Smooth muscle cell (in vitro differentiated cells): ENCODE results near the gene KRT7. TPM values are rescaled to one million over a fixed set of nuclear protein-coding genes. Genes with fewer than 3 reads are reported as not detected.

Experiments used
- DNase-seq: peaks from one replicate; lab custom pipeline; 2025; ENCODE audit not compliant: unreplicated experiment; lab: John Stamatoyannopoulos, UW
- H2AFZ ChIP-seq: fragments of 200-600 bp; sonication (generic); 2 replicates; pipeline ENCODE4 v1.6.0; 2016; ENCODE audit warnings: antibody characterized with exemption, low read depth, mild to moderate bottlenecking
- H3F3A ChIP-seq: fragments of 200-600 bp; sonication (generic); 2 replicates; pipeline ENCODE4 v1.6.0; 2017; ENCODE audit warnings: antibody characterized with exemption, low read depth
- H3K27ac ChIP-seq: fragments of 200-600 bp; sonication (generic); 2 replicates; pipeline ENCODE4 v1.5.1; 2016; ENCODE audit warnings: low read depth, mild to moderate bottlenecking
- H3K27me3 ChIP-seq: fragments of 200-600 bp; sonication (generic); 2 replicates; pipeline ENCODE4 v1.6.1; 2016; ENCODE audit warnings: low read depth, mild to moderate bottlenecking
- H3K36me3 ChIP-seq: fragments of 200-600 bp; sonication (generic); 2 replicates; pipeline ENCODE4 v1.5.1; 2016; ENCODE audit warnings: low read depth
- H3K4me1 ChIP-seq: fragments of 200-600 bp; sonication (generic); 2 replicates; pipeline ENCODE4 v1.5.1; 2016; ENCODE audit warnings: low read depth
- H3K4me2 ChIP-seq: fragments of 200-600 bp; sonication (generic); 2 replicates; pipeline ENCODE4 v1.6.0; 2016; ENCODE audit warnings: mild to moderate bottlenecking
- H3K4me3 ChIP-seq: fragments of 200-600 bp; sonication (generic); 2 replicates; pipeline ENCODE4 v1.5.1; 2016; ENCODE audit warnings: mild to moderate bottlenecking
- H3K79me2 ChIP-seq: fragments of 200-600 bp; sonication (generic); 2 replicates; pipeline ENCODE4 v1.6.0; 2016; ENCODE audit warnings: low read depth, mild to moderate bottlenecking
- H3K9ac ChIP-seq: fragments of 200-600 bp; sonication (generic); 2 replicates; pipeline ENCODE4 v1.6.0; 2016; ENCODE audit warnings: low read depth
- H3K9me3 ChIP-seq: fragments of 200-600 bp; sonication (generic); replicated peaks from 2 replicates; pipeline ENCODE4 v1.5.1; 2016; ENCODE audit warnings: low read depth
- H4K20me1 ChIP-seq: fragments of 200-600 bp; sonication (generic); 2 replicates; pipeline ENCODE4 v1.6.0; 2016; ENCODE audit warnings: low read depth
- CTCF ChIP-seq: fragments of 200-600 bp; sonication (generic); IDR thresholded peaks from 2 replicates; pipeline ENCODE4 v1.5.1; 2017; ENCODE audit warnings: borderline replicate concordance, mild to moderate bottlenecking, antibody characterized with exemption; ENCODE audit not compliant: insufficient read depth, poor library complexity, severe bottlenecking
- WGBS: methylation state at CpG from one replicate; pipeline ENCODE4 v1.1.7; 2016; ENCODE audit warnings: low lambda C conversion rate; 5-methylcytosine and 5-hydroxymethylcytosine counted together
- polyA plus RNA-seq: library from polyadenylated mRNA; unstranded; fragments of >200 nt; fragmentation: Nextera tagmentation; extraction: Ambion mirVana; gene quantifications from 2 replicates; pipeline ENCODE4 v1.2.1, GENCODE V29; 2016
- total RNA-seq: library from RNA; depleted of rRNA; stranded (reverse); fragments of >200 nt; gene quantifications from 2 replicates; pipeline ENCODE4 v1.2.3, GENCODE V29; 2014

KRT7 gene
- total and polyA plus RNA-seq, 2 experiments from 2014 or later = 190 to 214 TPM

DNA sequence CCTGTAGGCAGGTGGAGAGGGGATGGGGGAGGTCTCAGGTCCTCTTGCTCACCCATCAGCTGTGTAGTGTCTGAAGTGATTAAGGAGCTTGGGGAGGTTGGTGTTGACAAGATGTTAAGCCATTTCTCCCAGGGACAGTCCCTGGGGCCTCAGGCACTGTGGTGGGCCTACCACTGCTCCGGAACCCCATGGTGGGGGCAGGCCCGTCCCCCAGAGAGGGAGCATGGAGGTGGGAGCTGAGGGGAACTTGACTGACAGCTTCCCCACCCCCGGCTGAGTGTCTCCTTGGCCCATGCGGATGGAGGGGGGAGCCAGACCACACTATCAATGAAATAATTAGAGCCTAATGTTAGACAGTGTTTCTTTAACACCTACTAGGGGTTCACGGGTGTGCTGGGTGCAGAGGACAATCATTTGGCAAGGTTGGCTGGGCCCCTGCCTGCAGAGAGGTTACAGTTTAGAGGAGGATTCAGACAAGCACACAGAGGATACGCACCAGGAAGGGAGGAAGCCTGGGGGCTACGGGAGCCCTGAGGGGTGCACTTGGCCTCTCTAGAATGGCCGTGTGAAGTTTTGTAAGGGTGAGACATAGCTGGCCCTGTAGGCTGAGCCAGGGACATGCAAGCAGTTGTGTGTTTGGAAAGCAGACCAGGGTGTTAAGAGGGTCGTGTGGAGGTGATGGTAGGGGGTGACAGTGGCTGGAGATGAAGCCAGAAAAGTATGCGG lies 22.0 kb upstream of the KRT7 start:
- H3F3A ChIP-seq = no peaks in the 10 kb centered on the region
- H3K4me3 ChIP-seq = no peak overlapping the region
- TF ChIP-seq CTCF = no peak
- no peaks in the 10 kb centered on the region for H3K79me2 ChIP-seq
- H3K9ac ChIP-seq = no peak overlapping the region
- H3K9me3 ChIP-seq = no peaks in the 10 kb centered on the region
- no peaks in the 10 kb centered on the region for H3K4me1 ChIP-seq
- no peak overlapping the region for H2AFZ ChIP-seq
- 81% methylated on average over 10 of the region's 10 CpGs for WGBS
- H3K36me3 ChIP-seq = no peaks in the 10 kb centered on the region
- no peaks in the 10 kb centered on the region for H4K20me1 ChIP-seq
- no peak for DNase-seq
- H3K4me2 ChIP-seq = no peak overlapping the region
- no peaks in the 10 kb centered on the region for H3K27me3 ChIP-seq
- H3K27ac ChIP-seq = no peak overlapping the region

DNA sequence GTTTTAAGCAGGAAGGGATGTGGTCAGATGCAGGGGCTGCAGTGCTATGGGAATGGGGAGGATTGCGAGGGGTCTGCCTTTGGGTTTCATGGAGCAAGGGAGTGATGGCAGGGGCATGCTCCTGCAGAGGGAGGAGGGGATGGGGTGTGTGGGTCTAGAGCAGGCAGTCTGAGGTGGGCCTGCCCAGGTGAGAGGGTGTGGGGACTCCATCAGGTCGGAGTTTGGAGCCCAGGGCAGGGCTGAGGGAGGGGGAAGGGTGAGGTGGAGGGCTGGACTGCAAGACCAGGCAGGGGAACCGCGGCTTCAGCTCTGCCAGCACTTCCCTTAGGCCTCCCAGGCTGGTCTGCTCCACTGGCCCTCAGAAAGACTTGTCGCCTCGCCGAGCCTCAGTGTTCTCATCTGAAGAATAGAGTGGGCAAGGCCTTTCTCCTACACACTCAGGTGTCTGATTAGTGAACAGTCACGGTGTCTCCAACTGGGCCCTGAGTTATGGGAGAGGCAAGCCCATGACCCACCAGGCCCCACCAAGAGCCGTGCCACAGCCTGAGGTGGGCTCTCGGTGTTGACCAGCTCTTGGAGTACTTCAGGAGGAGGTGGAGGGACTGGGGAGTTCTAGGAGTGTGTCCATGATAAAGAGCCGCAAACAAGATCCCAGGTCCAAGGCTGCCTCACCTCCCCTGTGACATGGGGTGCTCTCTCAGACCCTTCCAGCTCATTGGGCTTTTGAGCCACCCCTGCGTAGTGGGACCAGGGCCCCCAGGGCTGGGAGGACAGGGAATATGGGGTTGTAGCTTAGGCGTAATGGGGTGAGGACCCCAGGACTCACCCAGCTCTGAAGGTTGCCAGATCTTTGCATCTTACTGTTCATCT lies 21.1 kb upstream of the KRT7 start:
- WGBS = 93% methylated on average over 13 of the region's 13 CpGs
- no peaks in the 10 kb centered on the region for H3K79me2 ChIP-seq
- no peak overlapping the region for H3K4me3 ChIP-seq
- H3F3A ChIP-seq = no peaks in the 10 kb centered on the region
- H4K20me1 ChIP-seq = no peaks in the 10 kb centered on the region
- H3K4me2 ChIP-seq = no peak overlapping the region
- no peak for TF ChIP-seq CTCF
- no peaks in the 10 kb centered on the region for H3K27me3 ChIP-seq
- no peak overlapping the region for H2AFZ ChIP-seq
- no peaks in the 10 kb centered on the region for H3K36me3 ChIP-seq
- no peak overlapping the region for H3K27ac ChIP-seq
- H3K9me3 ChIP-seq = no peaks in the 10 kb centered on the region
- no peaks in the 10 kb centered on the region for H3K4me1 ChIP-seq
- no peak overlapping the region for H3K9ac ChIP-seq
- no peak for DNase-seq

DNA sequence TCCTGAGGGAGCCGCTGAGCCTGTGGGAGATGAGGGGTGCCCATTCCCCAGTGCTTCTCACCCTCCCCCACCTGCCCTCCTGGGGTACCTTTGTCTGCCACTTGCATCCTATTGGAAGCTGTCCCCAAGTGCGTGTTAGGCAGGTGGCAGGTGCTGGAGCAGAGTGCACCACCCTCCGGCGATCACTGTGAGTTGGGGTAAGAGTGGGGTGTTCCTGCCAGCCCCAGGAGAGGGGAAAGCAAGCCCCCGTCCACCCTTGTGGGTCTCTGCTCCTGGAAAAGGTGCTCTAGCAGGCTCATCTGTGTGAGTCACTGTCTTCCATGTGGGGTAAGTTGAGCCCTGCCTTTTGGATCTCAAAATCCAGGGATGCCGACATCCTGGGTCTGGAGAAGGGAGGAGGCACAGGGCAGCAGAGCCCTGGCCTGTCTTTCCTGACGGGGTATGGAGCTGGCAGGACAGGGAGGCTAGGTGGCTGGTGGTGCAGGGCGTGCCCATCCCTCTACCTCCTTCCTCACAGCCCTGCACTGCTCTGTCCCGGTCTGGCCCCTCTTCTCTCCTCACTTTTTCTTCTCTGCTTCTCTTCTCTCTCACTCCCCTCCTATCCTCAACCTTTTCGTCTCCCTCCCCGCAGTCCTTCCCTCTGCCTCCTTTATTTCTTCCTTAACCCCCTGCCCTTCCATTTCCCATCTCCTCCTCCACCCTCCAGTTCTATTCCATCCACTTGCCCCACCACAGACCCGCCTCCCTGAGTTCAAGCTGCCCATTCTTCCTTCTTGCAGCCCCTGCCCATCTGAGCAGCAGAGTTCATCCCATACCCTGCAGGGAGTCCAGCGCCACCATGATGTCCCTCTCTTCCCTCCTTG lies 20.1 kb upstream of the KRT7 start:
- H3K36me3 ChIP-seq = no peaks in the 10 kb centered on the region
- no peaks in the 10 kb centered on the region for H3K9me3 ChIP-seq
- 77% methylated on average over 10 of the region's 13 CpGs for WGBS
- no peaks in the 10 kb centered on the region for H3K27me3 ChIP-seq
- no peak overlapping the region for H3K4me2 ChIP-seq
- DNase-seq = no peak
- H3K79me2 ChIP-seq = no peaks in the 10 kb centered on the region
- no peaks in the 10 kb centered on the region for H3F3A ChIP-seq
- no peak overlapping the region for H3K4me3 ChIP-seq
- H2AFZ ChIP-seq = no peak overlapping the region
- TF ChIP-seq CTCF = no peak
- H3K27ac ChIP-seq = no peak overlapping the region
- no peaks in the 10 kb centered on the region for H3K4me1 ChIP-seq
- no peak overlapping the region for H3K9ac ChIP-seq
- no peaks in the 10 kb centered on the region for H4K20me1 ChIP-seq
